Kidney (tissue), 14 donors: Measurements from ENCODE around the gene SH3PXD2A. TPM values are rescaled to one million over a fixed set of nuclear protein-coding genes. Genes with fewer than 3 reads are reported as not detected.

ENCODE experiments used
- DNase-seq, 5 donors: peaks; one replicate each; pipeline ENCODE4 v3.0.0-alpha.2; 2013 to 2020
- FAIRE-seq: peaks from 2 replicates; lab custom pipeline; 2012; peaks lifted over from hg19 to GRCh38; lab: Jason Lieb, UNC
- H3K27ac ChIP-seq, 2 donors: one replicate each; pipeline ENCODE4 v1.7.0; 2013; ENCODE audit warnings: low read depth in 2 of 2, low read length in 2 of 2, inconsistent platforms in 1 of 2
- H3K27me3 ChIP-seq: one replicate; pipeline ENCODE4 v1.7.1; 2013; ENCODE audit warnings: low read length, inconsistent platforms; ENCODE audit not compliant: control insufficient read depth, insufficient read depth
- H3K36me3 ChIP-seq, 3 donors: one replicate each; pipeline versions ENCODE4 v1.7.0 to v1.7.1; 2013; ENCODE audit warnings: low read length in 3 of 3, control low read depth in 1 of 3, inconsistent platforms in 1 of 3; ENCODE audit not compliant: insufficient read depth in 3 of 3, control insufficient read depth in 2 of 3
- H3K4me1 ChIP-seq, 3 donors: one replicate each; pipeline versions ENCODE4 v1.7.0 to v1.7.1; 2013; ENCODE audit warnings: low read length in 3 of 3, inconsistent platforms in 1 of 3, low read depth in 1 of 3; ENCODE audit not compliant: control insufficient read depth in 2 of 3, insufficient read depth in 2 of 3
- H3K4me3 ChIP-seq, 3 donors: one replicate each; pipeline versions ENCODE4 v1.7.0 to v1.8.1; 2013; ENCODE audit warnings: low read length in 3 of 3, control low read depth in 1 of 3, inconsistent platforms in 1 of 3
- H3K9ac ChIP-seq, 3 donors: one replicate each; pipeline versions ENCODE4 v1.7.0 to v1.7.1; 2013; ENCODE audit warnings: low read length in 3 of 3, control low read depth in 1 of 3, inconsistent platforms in 1 of 3
- H3K9me3 ChIP-seq, 3 donors: one replicate each; pipeline versions ENCODE4 v1.7.0 to v1.7.1; 2013; ENCODE audit warnings: low read length in 3 of 3, control low read depth in 1 of 3, inconsistent platforms in 1 of 3; ENCODE audit not compliant: control insufficient read depth in 2 of 3, insufficient read depth in 1 of 3
- intact Hi-C: fragments of 100-400 bp; cut with DNase I; formaldehyde crosslinking; loops from one replicate; pipeline ENCODE4 v1.11.1; 2022
- polyA plus RNA-seq: library from polyadenylated mRNA; stranded (reverse); fragments of 350-450 nt; fragmentation: Illumina TruSeq; extraction: RNeasy Lipid Tissue Mini Kit (QIAGEN cat#74804); gene quantifications from one replicate; pipeline ENCODE4 v1.2.3, GENCODE V29; 2014; ENCODE audit warnings: low read depth, low replicate concordance; ENCODE audit not compliant: insufficient read depth
- total RNA-seq: library from RNA; stranded (reverse); fragmentation: NEBNext Ultra II Directional; extraction: Animal tissue kit (Norgen Biotek cat#: 25700); gene quantifications from one replicate; pipeline ENCODE4 v1.2.1, GENCODE V29; 2021
- TF ChIP-seq, protein P1 (sequence below): IDR thresholded peaks from 3 replicates; pipeline ENCODE4 v1.5.1; 2012; ENCODE audit warnings: mild to moderate bottlenecking, moderate library complexity, borderline replicate concordance; ENCODE audit not compliant: insufficient read depth; ENCODE audit errors: extremely low read depth
- donor health status: control.
- donor health status: control.
- donor health status: control.
- donor health status: control.
- donor health status: control.
- donor health status: DM: yes; HTN: yes; CAD: no.
- donor health status: Normal renal cell carcinoma (clear cell type).

SH3PXD2A gene
- total and polyA plus RNA-seq, 2 donors from 2014 or later = 2.4 to 20.1 TPM

DNA sequence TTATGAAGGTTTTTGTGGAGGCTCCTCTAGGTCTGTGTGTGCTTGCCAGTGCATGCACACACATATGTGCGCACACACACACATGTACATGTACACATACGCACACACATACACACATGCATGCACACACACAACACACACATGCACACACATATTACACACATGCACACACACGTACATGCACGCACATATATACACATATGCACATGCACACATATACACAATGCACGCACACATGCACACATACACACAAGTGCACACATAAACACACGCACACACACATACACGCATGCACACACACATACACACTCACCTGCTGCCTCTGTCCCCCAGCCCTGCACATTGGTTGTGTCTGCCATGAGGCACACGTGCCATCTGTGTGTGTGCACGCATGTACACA lies 295.6 kb downstream of the SH3PXD2A start:
- DNase-seq (no peak), FAIRE-seq (no peak)
- TF ChIP-seq, protein P1, sequence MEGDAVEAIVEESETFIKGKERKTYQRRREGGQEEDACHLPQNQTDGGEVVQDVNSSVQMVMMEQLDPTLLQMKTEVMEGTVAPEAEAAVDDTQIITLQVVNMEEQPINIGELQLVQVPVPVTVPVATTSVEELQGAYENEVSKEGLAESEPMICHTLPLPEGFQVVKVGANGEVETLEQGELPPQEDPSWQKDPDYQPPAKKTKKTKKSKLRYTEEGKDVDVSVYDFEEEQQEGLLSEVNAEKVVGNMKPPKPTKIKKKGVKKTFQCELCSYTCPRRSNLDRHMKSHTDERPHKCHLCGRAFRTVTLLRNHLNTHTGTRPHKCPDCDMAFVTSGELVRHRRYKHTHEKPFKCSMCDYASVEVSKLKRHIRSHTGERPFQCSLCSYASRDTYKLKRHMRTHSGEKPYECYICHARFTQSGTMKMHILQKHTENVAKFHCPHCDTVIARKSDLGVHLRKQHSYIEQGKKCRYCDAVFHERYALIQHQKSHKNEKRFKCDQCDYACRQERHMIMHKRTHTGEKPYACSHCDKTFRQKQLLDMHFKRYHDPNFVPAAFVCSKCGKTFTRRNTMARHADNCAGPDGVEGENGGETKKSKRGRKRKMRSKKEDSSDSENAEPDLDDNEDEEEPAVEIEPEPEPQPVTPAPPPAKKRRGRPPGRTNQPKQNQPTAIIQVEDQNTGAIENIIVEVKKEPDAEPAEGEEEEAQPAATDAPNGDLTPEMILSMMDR = no peak
- H3K27me3 ChIP-seq = no peaks in the 10 kb centered on the region
- H3K9ac ChIP-seq = no peak overlapping the region
- intact Hi-C loops = no loop called here
- no peak overlapping the region for H3K4me3 ChIP-seq
- H3K4me1 ChIP-seq = peaks cover 0 to 9% (median 6%) of the 10 kb centered on the region in 3 donors
- no peaks in the 10 kb centered on the region for H3K9me3 ChIP-seq
- H3K36me3 ChIP-seq = no peaks in the 10 kb centered on the region
- no peak overlapping the region for H3K27ac ChIP-seq

DNA sequence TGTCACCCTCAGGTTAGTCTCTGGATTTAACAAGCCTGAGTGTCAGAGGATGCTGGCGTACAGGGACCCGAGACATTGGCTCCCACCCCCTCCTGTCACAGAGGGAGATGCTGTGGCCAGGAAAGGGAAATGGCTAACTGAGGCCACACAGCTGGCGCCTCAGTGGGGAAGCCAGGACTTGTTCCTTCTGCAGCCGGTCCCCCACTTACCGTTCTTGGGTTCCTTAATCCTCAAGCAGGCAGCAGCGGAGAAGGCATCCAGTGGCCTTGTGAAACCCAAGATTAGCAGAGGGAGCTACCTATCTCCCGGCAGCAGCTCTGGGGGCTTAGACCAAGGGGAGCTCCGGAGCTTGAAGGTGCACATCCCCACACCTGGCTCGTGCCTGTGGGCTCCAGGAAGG lies 296.5 kb downstream of the SH3PXD2A start:
- no peak overlapping the region for H3K9ac ChIP-seq

DNA sequence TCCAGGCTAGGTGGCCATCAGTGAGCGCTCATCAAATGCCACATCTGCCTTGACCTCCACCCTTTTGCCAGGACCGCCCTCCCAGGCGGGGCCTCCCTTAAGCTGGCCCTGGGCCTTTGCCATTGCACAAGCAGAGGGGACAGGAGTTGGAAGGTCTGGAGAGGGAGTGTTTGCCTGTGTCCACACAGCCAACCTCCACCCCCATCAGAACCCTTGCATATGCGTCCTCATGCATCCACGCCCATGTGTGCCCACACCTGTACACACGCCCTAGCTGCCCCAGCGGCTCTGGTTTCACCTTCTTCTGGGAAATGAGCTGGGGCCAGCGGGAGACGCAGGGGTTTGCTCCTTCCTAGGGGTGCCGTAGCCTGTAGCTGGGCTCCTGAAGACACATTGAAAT lies 297.9 kb downstream of the SH3PXD2A start:
- Histone ChIP-seq H3K9ac (no peak overlapping the region), H3K4me3 (no peak overlapping the region), H3K27me3 (no peaks in the 10 kb centered on the region), H3K9me3 (no peaks in the 10 kb centered on the region), H3K4me1 (peaks cover 0 to 12% (median 6%) of the 10 kb centered on the region in 3 donors), H3K36me3 (no peaks in the 10 kb centered on the region), H3K27ac (no peak overlapping the region)
- FAIRE-seq (no peak), DNase-seq (no peak)
- TF ChIP-seq, protein P1 = no peak
- intact Hi-C loops = no loop called here

More for the DNA sequence above, 296.5 kb downstream of the SH3PXD2A start:
- Histone ChIP-seq H3K9me3 (no peaks in the 10 kb centered on the region), H3K27me3 (no peaks in the 10 kb centered on the region), H3K4me1 (peaks cover 0 to 12% (median 6%) of the 10 kb centered on the region in 3 donors), H3K27ac (no peak overlapping the region), H3K36me3 (no peaks in the 10 kb centered on the region), H3K4me3 (no peak overlapping the region)
- TF ChIP-seq, protein P1 = no peak
- DNase-seq = no peak
- intact Hi-C loops = no loop called here
- no peak for FAIRE-seq
